Activated CD4-positive, alpha-beta T cell treated with anti-CD3 and anti-CD28 coated beads, Interleukin-2, amount 50 U/mL, for 16 hours (primary cell): ENCODE measurements around the gene KIAA1210.
A peak's percentile ranks its signal among the peaks of the same experiment; 100 is the strongest.

Experiments
- DNase-seq: peaks from one replicate; pipeline ENCODE4 v3.0.0-alpha.2; 2020

KIAA1210 gene

DNA sequence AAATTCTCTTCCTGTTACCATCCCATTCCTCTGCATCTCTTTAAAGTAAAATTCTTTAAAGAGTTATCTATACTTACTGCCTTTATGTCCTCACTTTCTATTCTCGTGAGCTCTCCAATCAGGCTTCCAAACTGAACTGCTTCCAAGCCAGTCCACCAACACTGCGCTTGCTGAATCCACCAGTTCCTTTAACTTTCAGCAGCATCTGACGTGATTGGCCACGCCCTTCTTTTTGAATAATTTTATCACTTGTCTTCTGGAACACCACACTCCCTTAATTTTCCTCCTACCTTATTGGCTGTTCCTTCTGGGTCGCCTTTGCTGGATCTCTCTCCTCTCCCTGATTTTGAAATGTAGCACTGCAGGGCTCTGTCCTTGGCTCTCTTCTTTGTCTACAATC lies at the start of gene KIAA1210:
KIAA1210 (minus strand) TSS at position 163 of the 400 bp plus-strand sequence. CDS start 4,170 bp downstream, outside the sequence.
- DNase-seq, result no peak

DNA sequence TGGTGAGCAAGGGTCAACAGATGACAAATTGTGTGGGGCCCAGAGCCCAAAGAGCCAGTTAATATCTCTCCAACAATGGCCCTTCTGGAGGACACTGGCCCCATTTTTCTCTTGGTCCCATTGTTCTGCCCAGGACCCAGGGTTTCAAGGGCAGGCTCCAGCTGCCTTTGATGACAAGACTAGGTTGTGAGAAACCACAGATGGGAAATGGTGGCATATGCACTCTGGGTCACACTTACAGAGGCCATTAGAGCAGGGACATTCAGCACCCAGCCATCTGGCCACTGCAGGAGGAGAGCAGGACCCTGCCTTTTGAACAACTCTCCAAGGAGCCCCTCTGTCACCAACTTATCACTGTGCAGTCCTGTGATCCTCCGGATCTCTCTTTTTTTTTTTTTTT lies 49.7 kb upstream of the KIAA1210 start:
- DNase-seq, result no peak

DNA sequence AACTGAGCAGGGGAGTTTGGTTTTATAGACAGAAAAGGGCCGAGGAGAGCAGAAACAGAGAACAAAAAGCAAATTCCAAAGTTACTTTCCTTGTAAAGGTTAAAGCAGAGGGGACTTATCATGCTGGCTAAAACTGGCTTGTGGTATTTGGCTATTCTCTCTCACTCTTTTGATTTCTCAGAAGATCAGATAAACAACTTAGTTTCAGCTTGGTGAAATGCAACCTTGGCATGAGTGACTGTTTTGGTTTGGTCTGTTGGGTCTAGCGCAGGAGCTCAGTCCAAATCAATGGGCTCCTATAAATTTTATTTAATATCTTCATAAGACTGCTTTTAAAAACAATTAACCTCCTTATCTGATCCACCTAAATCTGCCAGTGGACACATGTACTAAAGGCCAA lies 47.3 kb upstream of the KIAA1210 start:
- no peak for DNase-seq

DNA sequence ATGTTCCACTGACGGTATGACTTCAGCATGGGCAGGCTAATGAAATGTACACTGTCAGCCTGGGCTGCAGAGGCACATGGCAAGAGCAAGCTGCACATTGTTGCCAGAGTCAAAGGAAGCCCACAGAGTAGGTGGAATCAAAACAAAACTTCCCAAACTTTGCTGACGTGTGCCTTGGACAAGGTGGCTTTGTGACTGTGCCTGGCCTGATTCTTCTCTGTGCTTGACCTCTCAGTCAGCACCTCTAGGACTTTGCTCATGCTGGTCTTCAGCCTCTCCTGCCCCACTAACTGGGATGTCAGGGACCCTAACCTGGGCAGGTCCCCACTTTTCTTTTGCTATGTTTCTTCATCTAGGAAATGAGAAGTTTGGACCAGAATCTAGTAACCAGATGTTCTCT lies 40.5 kb upstream of the KIAA1210 start:
- DNase-seq, result no peak

DNA sequence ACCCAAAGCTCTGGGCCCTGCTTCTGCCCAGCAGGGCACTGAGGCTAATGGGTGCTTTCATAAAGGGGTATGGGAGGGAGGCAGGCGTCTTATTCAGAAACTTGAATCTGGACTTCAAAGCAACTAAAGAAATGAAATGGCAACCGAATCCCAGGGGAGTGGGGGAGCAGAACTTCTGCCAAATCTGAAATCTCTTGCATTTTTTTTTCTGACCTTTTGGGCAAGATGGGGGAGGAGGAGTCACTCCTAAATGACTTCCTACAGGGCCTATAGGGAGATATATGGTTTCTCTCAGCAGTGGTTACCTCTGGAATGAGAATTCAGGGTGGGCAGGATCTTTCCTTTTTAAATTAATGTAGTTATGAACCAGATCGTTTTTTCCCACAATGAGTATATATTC lies 30.6 kb upstream of the KIAA1210 start:
- DNase-seq, result no peak

DNA sequence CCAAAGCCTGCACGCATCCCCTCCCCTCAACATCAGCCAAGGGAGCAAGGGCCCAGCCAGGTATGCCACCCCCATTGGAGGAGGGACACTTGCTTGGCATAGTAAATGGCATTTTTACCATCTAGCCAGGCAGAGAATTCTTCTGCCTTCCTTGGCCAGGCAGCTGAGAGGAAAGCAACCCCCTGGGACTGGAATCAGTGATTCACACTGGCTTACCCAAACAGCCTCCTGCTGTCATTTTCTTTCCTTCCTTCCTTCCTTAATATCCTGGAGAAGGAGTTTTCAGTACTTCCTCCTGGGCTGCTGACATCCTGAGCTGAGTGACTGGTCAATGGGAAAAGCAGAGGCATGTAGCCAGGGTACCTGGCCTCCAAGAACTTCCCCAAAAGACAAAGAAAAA lies 28.6 kb upstream of the KIAA1210 start:
- no peak for DNase-seq

DNA sequence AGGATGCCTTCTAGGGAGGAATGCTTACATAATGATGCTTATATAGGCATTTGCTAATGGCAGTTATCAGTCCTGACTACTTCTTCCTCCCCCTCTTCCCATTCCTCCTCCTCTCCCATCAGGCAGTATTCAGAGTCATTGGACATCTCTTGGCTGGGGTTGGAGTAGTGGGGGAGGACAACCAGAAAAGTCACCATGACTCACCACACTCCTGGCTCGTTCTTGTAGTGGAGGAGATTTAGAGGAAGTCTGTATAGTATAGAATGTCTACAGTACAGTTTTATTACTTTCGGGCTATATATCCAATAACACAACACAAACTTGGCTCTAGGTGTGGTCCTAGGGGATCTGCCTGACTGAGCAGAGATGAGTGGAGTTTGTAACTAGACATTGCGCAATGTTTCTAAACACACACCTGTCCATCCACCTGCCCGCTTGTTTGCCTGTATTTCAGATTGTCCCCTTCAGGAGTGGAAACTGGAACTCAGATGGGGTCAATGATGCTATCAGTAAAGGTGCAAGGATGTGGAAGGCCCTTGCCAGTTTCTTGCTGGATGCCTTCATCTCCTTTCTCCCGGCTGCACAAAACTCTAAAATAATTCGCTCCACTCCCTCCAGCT lies 27.9 kb upstream of the KIAA1210 start:
- no peak for DNase-seq

DNA sequence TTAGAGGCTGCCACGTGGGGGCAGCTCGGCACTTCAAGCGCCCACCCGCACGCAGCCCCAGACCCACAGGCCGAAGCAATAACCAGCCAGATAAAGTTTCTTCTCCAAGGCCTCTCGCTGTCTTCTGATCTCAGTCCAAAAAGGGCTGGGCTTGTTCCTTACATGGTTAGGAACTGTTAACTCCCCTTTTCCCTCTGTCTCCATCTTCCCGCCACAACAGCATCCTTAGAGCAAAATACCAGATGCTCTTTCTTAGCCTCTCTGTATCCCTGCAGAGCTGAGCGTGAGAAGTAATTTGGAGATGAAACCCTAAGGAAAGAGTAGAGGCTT lies 23.4 kb upstream of the KIAA1210 start:
- DNase-seq, result no peak

DNA sequence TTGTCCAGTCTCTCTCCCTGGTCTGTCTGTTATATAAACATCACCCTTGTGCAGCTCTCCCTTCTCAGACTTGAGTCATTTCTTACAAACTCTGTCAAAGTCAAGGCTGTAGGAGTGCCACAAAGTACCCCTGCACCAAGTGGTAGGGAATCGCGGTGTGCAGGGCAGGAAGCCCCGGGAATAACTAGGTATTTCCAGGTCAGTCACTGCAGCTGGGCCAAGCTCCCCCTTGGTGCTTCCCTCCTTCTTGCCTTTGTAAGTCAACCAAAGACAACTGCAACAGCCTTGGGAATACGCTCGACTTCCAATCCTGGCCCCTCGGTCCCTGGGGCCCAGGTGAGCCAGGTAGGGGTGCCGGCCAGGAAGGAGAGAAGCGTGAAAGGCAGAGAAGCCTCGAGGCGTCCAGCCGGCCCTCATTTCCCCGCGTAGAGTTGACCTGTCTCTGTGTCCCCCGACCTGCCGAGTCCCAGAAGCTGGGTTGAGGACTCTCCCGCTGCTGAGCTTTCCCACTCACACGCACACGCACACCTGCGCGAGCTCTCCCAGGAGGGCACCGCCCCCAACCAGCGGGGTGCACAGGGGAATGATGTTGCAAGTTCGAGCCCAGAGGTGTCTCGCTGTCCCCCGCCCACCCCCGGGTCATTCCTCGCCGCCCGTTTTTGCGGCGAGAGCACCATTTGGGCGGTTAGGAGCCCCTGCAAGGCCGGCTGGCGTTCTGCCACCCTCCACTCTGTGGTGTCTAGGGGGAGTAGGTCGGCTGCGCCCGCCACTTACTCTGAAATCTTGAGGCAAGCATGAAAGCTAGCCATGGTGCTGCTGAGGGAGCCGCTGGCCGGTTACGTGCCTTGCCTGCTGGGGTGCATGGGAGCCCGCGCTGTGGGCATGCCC lies 22.8 kb upstream of the KIAA1210 start:
- no peak for DNase-seq

DNA sequence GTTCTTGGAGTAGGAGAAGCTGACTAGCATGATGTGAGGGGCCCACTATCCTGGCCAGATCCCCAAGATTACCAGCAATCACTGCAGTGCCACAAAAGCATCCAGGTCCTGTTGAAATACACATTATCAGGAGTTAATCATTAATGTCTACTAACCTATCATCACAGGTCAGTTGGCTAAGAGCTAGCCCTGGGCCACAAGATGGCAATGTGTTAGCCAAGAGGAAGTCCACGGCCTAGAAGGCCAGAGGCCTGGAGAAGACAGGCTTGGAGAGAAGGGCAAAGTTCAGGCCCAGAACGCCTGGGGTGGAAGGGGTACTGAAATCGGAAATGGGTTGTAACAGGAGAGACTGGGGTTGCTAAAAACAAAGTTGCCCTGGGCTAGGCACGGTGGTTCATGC lies 19.9 kb upstream of the KIAA1210 start:
- DNase-seq, result no peak

DNA sequence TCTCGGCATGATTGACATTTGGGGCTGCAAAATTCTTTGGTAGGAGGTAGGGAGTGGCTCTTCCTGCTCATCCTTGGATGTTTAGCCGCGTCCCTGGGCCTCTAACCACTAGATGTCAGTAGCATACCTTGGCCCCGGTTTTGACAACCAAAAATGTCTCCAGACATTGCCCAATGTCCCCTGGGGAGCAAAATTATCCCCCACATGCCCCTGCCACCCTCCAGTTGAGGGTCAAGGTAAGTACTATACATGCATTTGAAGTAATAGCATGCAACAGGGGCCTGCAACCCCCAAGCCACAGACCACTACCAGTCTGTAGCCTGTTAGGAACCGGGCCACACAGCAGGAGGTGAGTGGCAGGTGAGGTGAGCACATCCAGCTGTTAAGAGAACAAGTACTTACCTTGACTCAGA lies 17.6 kb upstream of the KIAA1210 start:
- peak; percentile 4 for DNase-seq

DNA sequence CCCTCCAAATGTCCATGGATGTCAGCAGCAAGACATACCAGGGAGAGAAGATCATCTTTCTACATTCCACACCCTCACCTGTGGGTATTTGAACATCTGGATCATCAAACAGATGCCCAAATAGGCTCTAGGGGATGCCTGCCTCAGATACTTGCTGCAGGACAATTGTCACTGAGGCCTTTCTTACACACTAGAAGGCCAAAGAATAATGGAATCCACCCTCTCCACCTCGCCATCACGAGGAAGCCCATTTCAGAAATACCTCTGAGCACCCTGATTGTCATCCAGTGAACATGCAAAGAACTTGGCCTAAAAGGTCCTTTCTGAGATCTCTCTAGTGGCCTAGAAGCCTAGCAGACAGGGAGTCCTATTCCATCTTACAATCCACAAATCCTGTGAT lies 6.9 kb upstream of the KIAA1210 start:
- DNase-seq, result no peak

DNA sequence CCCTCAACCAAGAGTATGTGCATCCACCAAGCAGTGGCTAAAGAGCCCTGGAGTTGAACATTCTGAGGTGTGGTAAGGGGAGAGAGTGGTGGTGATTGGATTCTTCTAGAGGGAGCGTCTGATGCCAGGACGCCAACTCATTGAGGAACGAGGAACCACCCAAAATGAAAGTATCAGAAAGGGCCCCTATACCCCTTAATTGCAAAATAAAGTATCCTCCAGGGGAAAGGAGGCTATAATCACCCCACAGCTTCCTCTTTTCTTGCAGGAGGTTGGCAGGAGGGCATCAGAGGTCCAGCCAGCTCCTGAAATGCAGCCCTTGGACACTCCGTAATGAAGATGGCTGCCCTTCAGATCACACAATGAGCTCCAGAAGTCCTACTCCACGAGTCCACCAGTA lies 5.3 kb upstream of the KIAA1210 start:
- no peak for DNase-seq

DNA sequence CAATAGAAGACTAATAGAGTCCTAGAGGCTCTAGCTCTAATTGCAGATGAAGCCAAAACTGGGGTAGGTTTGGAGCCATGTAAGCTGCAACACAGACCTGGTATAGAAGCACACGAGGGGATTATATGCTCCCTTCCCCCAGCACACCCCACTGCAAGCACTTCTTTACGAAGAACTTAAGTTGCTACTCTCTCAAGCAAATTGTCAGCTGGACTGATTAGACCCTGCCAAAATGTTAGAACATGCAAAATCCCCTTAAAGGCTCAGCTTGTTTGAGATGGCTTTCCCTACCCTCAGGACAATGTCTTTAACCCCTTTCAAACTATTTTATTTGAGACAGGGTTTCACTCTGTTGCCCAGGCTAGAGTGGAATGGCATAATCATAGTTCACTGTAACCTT lies 4.7 kb upstream of the KIAA1210 start:
- DNase-seq, result no peak

DNA sequence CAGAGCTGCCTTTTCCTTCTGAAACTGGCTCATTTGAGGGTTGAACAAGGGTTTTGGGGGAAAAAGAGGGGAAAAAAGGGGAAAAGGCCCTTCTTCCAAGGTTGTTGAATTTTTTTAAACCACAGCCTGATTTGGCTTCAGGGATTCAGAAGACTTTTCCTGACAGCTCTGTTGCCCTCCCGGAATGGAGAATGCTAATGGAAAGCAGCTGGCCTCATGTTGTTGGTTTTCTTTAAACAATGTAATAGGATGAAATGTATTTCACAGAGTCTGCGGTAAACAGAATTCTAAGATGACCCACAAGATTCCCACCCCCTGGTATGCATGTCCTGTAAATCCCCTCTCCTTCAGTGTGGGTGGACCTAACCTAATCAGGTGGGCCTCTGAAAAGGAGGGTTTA lies 3.3 kb upstream of the KIAA1210 start:
- DNase-seq, result no peak

DNA sequence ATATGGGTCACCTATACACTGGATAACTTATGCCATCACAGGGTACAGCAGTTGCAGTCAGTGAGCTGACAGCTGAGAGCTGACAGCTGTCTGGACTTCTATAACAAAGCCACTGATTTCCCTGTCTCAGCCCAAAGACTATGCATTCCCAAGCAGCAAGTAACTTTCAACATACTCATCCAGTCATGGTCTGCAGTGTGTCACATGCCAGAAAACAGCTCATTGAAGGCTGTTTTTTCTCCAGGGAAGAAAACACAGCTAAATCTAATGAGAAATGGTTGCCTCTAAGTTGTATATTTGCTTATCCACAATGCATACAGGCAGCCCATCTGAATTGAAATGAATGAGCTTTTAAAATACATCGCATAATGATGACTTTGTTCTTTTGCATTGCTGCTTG lies 6.3 kb downstream of the KIAA1210 start:
- DNase-seq, result no peak

DNA sequence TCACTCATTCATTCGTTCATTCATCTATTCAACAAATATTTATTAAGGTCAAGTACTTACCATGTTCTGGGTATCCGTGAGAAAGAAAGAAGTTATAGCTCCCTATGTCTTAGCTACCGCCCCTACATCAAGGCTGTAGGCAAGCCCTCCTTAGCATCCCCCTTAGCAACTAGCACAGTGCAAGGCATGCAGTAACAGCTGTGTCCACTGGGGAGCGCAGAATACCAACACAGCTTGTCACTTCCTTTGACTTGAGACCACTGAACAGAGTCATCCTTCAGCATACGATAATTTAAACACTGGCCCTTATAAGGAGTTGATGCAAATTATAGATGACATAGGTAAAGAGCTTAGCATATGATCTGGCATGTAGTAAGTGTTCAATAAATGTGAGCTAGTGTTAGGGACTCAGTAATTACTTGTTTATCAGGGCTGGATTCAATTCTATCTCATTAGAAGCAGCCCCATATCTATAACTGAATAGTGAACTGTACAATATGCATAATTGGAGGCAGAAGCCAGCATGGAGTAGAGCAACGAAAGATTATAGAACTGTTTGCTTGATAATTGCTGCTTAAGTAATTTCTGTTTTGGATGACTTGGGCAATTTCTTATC lies 8.7 kb downstream of the KIAA1210 start:
- peak; percentile 52 for DNase-seq

DNA sequence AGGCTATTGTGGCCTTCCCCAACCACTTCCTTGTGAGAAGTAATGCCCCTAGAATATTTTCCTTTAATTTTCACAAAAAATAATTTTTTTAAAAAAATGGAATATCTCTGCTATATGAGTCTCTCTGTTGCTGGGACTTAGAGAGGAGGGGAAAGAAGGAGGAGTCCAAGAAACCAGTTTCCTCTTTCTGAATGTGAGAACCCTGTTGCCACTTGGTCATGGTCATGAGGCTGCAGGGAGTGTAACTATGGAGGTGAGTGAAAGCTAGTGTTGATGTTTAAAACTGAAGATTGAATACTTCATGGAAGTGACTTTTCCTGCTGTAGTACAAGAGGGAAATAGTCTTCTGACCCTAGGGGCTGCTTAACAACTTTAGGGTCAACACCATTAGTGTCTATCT lies 20.4 kb downstream of the KIAA1210 start:
- DNase-seq, result no peak

DNA sequence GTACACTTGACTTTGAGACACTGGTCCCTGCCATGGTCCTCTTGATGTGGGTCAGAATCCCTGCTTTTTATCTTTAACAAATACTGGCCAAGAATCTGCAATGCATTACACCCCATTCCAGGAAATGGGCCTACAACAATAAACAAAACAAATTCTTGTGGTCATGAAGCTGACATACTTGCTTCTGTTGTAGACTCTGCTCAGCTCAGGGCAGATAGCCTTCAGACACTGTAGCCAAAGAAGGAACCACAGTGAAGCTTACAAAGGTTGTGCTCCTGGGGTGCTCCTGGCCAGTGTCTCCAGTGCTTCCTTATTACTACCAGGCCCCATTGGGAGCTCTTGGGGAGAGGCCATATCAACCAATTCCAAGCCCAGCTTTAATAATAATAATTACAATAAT lies 21.8 kb downstream of the KIAA1210 start:
- no peak for DNase-seq

DNA sequence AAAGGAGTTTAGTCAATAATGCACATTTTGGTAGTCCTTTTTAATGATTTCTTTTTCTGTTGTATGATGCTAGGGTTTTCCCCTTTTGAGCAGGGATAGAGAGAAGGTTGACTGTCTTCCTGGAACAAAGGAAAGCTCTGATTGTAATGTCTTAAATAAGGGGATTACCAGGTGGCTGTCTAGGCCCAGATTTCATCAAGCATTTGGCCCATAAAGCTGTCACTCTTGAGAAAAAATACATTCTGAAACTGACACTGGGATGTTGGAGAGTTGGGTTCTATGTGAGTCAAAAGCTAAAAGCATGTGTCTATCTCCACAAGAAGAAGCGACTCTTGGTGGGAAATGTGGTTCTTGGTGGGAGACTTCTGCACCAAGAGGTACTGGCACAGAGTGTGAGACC lies 26.4 kb downstream of the KIAA1210 start:
- DNase-seq, result no peak

DNA sequence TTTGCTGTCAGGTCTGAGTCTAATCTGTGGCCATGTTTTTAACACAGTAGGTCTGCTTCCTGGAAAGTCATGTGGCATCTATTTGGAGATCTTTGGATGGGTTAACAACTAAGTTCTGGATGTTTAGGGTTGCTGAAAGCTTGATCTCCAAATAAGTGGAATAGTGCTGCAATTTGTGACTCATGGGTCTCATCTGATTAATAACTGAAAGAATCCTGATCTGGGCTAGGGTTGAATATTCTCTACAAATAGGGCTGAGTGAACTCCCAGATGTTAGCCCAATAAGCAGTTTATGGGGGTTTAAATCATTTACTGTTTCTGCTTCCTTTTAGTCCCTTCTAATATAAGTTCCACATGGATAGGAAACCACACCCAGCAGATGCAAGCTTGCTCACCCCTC lies 31.7 kb downstream of the KIAA1210 start:
- no peak for DNase-seq

DNA sequence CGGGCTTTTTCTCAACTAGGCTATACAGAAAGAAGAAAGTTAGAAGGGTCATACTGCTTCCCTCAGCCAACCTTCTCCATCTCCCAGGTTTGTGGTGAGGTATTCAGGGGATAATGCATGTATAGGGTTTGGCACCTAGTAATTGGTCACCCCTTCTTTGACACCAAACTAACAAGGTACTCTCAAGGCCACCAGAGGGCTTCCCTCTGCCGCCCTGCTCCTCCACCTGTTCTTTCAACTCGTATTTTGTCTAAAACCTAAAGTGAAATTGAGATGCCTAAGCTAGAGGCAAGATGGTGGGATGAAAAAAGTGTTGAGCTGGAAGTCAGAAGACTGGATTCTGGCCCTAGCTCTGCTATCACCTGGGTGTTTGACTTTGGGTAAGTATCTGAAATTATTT lies 32.8 kb downstream of the KIAA1210 start:
- DNase-seq, result no peak

DNA sequence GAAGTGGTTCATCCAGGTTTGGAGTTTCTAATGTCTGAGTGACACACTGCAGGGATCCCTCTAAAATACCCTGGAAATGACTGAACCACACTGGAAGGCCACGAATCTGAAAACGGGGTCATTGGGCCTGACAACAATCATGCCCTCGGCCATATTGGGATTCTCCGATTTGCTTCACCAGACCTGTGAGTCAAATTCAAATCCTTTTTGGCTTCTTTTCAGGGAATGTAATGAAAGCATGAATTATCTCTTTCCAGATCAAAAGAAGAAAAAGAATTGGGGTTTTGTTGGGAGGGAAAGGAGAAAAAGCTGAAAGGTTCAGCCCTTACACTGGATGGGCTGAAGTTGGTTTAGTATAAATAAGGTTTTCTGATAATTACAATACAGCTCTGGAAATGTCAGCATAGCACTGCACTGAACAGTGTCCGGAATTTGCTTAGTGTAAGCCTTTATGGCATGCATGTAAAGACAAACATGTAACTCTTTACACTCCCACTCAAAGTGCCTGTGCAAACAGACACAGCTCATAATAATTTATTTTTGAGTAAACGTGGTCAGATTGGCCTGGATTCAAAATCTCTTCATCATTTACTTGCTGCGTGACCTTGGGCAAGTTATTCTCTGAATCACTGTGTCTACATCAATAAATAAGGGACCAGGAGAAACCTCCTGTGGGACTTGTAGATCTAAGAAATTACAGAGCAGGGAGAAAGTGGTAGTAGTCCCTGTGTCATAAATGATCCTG lies 33.4 kb downstream of the KIAA1210 start:
- DNase-seq, result no peak

DNA sequence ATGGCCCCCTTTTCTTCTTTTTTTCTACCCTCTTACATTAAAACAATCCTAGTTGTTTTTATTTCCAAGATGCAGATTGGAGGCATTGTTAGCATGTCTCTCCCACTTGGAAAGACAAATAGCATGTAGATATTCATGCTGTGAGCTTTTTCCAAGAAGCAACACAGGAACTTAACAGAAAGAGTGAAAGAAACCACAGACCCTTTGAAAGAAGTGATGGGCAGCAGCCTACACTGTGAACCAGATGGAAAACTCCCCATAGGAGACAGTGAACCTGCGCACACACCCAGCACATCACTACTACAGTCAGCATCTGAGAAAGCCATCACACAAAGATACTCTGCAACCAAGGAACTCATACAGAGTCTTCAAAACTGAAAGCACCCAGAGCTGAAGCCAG lies 37.0 kb downstream of the KIAA1210 start:
- no peak for DNase-seq
